K562 (cell line): ENCODE data around the gene RNF217. TPM values are rescaled to one million over a fixed set of nuclear protein-coding genes. Genes with fewer than 3 reads are reported as not detected.

Experiments used
- CREM ChIP-seq: IDR thresholded peaks from 2 replicates; pipeline ENCODE4 v1.6.1; 2014; ENCODE audit warnings: antibody characterized with exemption, low read depth
- ESRRB ChIP-seq: fragments of 250-450 bp; sonication (Bioruptor Pico); IDR thresholded peaks from 2 replicates; pipeline ENCODE4 v1.5.0; 2020; ENCODE audit warnings: mild to moderate bottlenecking, moderate library complexity, borderline replicate concordance
- FOXM1 ChIP-seq, 2 experiments: fragments of 450-650 bp in 1 of 2; sonication (generic) in 1 of 2; formaldehyde crosslinking in 1 of 2; IDR thresholded peaks; 2 replicates each; pipeline versions ENCODE4 v1.6.1 to v1.9.0; 2017 to 2022; ENCODE audit warnings: low read depth in 2 of 2, mild to moderate bottlenecking in 2 of 2, missing genetic modification reagents in 1 of 2, moderate library complexity in 1 of 2
- HMGN3 ChIP-seq: IDR thresholded peaks from 2 replicates; pipeline ENCODE4 v1.6.1; 2011; ENCODE audit warnings: borderline replicate concordance, low read depth, mild to moderate bottlenecking, mixed read lengths, low read length; ENCODE audit not compliant: insufficient read length; ENCODE audit errors: extremely low read depth
- MTF1 ChIP-seq: fragments of 250-450 bp; sonication (Bioruptor Pico); IDR thresholded peaks from 2 replicates; pipeline ENCODE4 v1.9.0; 2021; ENCODE audit warnings: moderate library complexity, mild to moderate bottlenecking, inconsistent platforms, borderline replicate concordance
- NR2C1 ChIP-seq, 2 experiments: fragments of 450-650 bp; IDR thresholded peaks; 2 replicates each; pipeline ENCODE4 v1.6.1; 2017; ENCODE audit warnings: mild to moderate bottlenecking in 2 of 2, antibody characterized with exemption in 1 of 2, inconsistent platforms in 1 of 2, missing compliant biosample characterization in 1 of 2, missing genetic modification characterization in 1 of 2
- OTX1 ChIP-seq: fragments of 450-650 bp; formaldehyde crosslinking; IDR thresholded peaks from 2 replicates; pipeline ENCODE4 v1.4.0; 2022; ENCODE audit warnings: mild to moderate bottlenecking
- RUNX1 ChIP-seq: sonication (generic); IDR thresholded peaks from 2 replicates; pipeline ENCODE4 v1.6.1; 2016; ENCODE audit warnings: antibody characterized with exemption, low read depth
- SRSF9 ChIP-seq: fragments of 200-400 bp; formaldehyde crosslinking; IDR thresholded peaks from 2 replicates; pipeline ENCODE4 v1.6.1; 2017; ENCODE audit warnings: low read depth, low read length, borderline replicate concordance
- SUPT5H ChIP-seq: fragments of 450-650 bp; IDR thresholded peaks from 2 replicates; pipeline ENCODE4 v1.6.1; 2016
- TAL1 ChIP-seq: fragments of 450-650 bp; IDR thresholded peaks from 2 replicates; pipeline ENCODE4 v1.6.1; 2016; ENCODE audit warnings: mild to moderate bottlenecking
- ZNF778 ChIP-seq: fragments of 450-650 bp; formaldehyde crosslinking; IDR thresholded peaks from 2 replicates; pipeline ENCODE4 v1.4.0; 2020; ENCODE audit warnings: mild to moderate bottlenecking, moderate library complexity
- polyA plus RNA-seq, 8 experiments: library from polyadenylated mRNA; depleted of rRNA in 4 of 8; stranded (reverse) in 5 of 8; unstranded in 3 of 8; fragments of >200 nt; fragmentation: Nextera tagmentation in 2 of 8; fragmentation: Illumina TruSeq in 1 of 8; extraction: Ambion mirVana in 2 of 8; extraction: Trizol in 1 of 8; gene quantifications; 2 replicates each; pipeline versions ENCODE4 v1.2.1 to v1.2.3, GENCODE V29; 2011 to 2014; ENCODE audit warnings: inconsistent platforms in 1 of 8, missing spikeins in 1 of 8
- total RNA-seq, 7 experiments: library from RNA; depleted of rRNA in 6 of 7; stranded (reverse); fragments of >200 nt in 6 of 7; fragmentation: Illumina TruSeq in 2 of 7; extraction: Trizol in 2 of 7; gene quantifications; 2 replicates each; pipeline versions ENCODE4 v1.2.1 to v1.2.3, GENCODE V29; 2011 to 2021; ENCODE audit warnings: low replicate concordance in 1 of 7
- TF ChIP-seq, protein P1 (sequence below): fragments of 250-450 bp; sonication (Bioruptor Pico); IDR thresholded peaks from 2 replicates; pipeline ENCODE4 v1.8.0; 2022; ENCODE audit warnings: moderate library complexity, mild to moderate bottlenecking, inconsistent platforms
- TF ChIP-seq, protein P2 (sequence below): fragments of 250-450 bp; sonication (Bioruptor Pico); IDR thresholded peaks from 2 replicates; pipeline ENCODE4 v1.4.0; 2020; ENCODE audit warnings: borderline replicate concordance
- TF ChIP-seq, protein P3 (sequence below), 2 experiments: fragments of 450-650 bp; formaldehyde crosslinking in 1 of 2; IDR thresholded peaks; 2 replicates each; pipeline versions ENCODE4 v1.4.0 to v1.6.1; 2014 to 2020; ENCODE audit warnings: mild to moderate bottlenecking in 2 of 2, borderline replicate concordance in 1 of 2, low read depth in 1 of 2

RNF217 gene
- total and polyA plus RNA-seq, 9 of the 15 experiments (the other 6 are each of a cell fraction or from before 2014, with no cell fraction given), result 2.9 to 25.6 (median 12.0) TPM

DNA sequence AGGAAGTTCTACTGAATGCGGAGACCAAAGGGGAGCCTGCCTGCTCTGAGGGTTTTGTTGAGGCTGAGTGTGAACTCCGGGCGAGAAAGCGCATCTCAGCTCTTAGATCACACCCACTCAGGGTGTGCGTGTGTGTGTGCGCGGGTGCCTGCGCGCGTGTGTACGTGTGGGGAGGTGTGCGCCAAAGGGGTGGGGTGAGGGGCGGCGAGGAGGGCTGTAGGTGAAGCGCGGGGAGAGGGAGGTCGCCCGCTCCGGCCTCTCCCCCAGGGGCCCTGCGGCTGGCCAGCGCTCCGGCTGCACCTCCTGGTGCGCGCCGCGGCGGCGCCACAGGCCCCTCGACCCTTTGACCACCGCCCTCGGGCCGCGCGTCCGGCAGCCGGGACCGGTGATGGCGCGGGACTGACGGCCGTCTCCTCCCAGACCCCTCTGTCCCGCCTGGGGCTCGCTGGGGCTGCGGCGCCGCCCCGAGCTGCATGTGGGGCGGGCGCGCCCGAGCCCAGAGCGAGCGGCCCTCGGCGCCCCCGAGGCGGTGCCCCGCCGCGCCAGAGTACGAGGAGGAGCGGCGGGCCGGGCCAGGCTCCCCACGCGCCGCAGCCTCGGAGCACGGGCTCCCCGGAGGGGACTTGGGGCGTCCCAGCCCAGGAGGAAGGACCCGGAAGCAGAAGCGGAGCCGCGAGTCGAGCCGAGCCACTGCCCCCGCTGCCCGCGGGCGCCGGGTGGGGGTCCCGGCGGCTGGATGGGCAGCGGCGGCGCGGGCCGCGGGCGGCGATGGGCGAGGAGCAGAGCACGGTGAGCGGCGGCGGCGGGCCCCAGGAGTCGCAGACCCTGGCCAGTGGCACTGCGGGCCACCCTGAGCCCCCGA, at the start of gene RNF217 (continued):
- peak; percentile 65; the same call in 1 of the 2 replicates for TF ChIP-seq CREM
- no peak for TF ChIP-seq RUNX1
- TF ChIP-seq ZNF778 (CRISPR knock-in tag), result no peak
- no peak for TF ChIP-seq TAL1
- TF ChIP-seq NR2C1 (IDR thresholded peaks at IDR 0.05), result no peak
- no peak for TF ChIP-seq NR2C1 (tag; IDR thresholded peaks at IDR 0.05)
- TF ChIP-seq SUPT5H, result peak; percentile 71
- no peak for TF ChIP-seq SRSF9
- peak; percentile 78 for TF ChIP-seq HMGN3
- TF ChIP-seq ESRRB (CRISPR knock-in tag), result no peak
- TF ChIP-seq FOXM1 (IDR thresholded peaks at IDR 0.05; ENCODE audit: low read depth), result no peak
- 0 out of 2 replicates have a peak, but pooled peaks have one; percentile 52 for TF ChIP-seq FOXM1 (CRISPR knock-in tag; IDR thresholded peaks at IDR 0.05; ENCODE audit: low read depth)
- no peak for TF ChIP-seq MTF1 (CRISPR knock-in tag)
- TF ChIP-seq, protein P1, sequence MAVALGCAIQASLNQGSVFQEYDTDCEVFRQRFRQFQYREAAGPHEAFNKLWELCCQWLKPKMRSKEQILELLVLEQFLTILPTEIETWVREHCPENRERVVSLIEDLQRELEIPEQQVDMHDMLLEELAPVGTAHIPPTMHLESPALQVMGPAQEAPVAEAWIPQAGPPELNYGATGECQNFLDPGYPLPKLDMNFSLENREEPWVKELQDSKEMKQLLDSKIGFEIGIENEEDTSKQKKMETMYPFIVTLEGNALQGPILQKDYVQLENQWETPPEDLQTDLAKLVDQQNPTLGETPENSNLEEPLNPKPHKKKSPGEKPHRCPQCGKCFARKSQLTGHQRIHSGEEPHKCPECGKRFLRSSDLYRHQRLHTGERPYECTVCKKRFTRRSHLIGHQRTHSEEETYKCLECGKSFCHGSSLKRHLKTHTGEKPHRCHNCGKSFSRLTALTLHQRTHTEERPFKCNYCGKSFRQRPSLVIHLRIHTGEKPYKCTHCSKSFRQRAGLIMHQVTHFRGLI, result no peak
- TF ChIP-seq OTX1, result 0 out of 2 replicates have a peak, but pooled peaks have one; percentile 63
- TF ChIP-seq, protein P2, sequence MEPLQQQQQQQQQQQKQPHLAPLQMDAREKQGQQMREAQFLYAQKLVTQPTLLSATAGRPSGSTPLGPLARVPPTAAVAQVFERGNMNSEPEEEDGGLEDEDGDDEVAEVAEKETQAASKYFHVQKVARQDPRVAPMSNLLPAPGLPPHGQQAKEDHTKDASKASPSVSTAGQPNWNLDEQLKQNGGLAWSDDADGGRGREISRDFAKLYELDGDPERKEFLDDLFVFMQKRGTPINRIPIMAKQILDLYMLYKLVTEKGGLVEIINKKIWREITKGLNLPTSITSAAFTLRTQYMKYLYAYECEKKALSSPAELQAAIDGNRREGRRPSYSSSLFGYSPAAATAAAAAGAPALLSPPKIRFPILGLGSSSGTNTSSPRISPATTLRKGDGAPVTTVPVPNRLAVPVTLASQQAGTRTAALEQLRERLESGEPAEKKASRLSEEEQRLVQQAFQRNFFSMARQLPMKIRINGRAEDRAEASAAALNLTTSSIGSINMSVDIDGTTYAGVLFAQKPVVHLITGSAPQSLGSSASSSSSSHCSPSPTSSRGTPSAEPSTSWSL (CRISPR knock-in tag), result no peak
- TF ChIP-seq, protein P3, sequence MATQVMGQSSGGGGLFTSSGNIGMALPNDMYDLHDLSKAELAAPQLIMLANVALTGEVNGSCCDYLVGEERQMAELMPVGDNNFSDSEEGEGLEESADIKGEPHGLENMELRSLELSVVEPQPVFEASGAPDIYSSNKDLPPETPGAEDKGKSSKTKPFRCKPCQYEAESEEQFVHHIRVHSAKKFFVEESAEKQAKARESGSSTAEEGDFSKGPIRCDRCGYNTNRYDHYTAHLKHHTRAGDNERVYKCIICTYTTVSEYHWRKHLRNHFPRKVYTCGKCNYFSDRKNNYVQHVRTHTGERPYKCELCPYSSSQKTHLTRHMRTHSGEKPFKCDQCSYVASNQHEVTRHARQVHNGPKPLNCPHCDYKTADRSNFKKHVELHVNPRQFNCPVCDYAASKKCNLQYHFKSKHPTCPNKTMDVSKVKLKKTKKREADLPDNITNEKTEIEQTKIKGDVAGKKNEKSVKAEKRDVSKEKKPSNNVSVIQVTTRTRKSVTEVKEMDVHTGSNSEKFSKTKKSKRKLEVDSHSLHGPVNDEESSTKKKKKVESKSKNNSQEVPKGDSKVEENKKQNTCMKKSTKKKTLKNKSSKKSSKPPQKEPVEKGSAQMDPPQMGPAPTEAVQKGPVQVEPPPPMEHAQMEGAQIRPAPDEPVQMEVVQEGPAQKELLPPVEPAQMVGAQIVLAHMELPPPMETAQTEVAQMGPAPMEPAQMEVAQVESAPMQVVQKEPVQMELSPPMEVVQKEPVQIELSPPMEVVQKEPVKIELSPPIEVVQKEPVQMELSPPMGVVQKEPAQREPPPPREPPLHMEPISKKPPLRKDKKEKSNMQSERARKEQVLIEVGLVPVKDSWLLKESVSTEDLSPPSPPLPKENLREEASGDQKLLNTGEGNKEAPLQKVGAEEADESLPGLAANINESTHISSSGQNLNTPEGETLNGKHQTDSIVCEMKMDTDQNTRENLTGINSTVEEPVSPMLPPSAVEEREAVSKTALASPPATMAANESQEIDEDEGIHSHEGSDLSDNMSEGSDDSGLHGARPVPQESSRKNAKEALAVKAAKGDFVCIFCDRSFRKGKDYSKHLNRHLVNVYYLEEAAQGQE (IDR thresholded peaks at IDR 0.05; ENCODE audit: borderline replicate concordance), result peak; percentile 18; the same call in 1 of the 2 replicates
- TF ChIP-seq, protein P3 (CRISPR knock-in tag; IDR thresholded peaks at IDR 0.05; ENCODE audit: low read depth), result no peak
